B cell (primary cell): ENCODE measurements around the gene UBXN2A. TPM values are rescaled to one million over a fixed set of nuclear protein-coding genes. Genes with fewer than 3 reads are reported as not detected.

Experiments
- ATAC-seq: fragments of 200-7000 bp; cut with Tn5 transposase; one replicate; pipeline ENCODE4 v1.10.0; 2021; ENCODE audit warnings: low read depth, mild to moderate bottlenecking, moderate number of reproducible peaks, moderate library complexity
- CTCF ChIA-PET: fragments of 350-600 bp; sonication (Branson Sonifier 250); formaldehyde crosslinking; loops from one replicate; lab custom pipeline; 2021; ENCODE audit warnings: antibody characterized with exemption, inconsistent platforms; lab: Charles Lee
- POLR2A ChIA-PET: fragments of 350-600 bp; sonication (Branson Sonifier 250); formaldehyde crosslinking; loops from one replicate; lab custom pipeline; 2021; ENCODE audit warnings: antibody characterized with exemption; lab: Charles Lee
- DNase-seq: peaks from one replicate; pipeline ENCODE4 v3.0.0; 2013
- H2AFZ ChIP-seq: 2 replicates; pipeline ENCODE4 v1.6.1; 2012; ENCODE audit warnings: mild to moderate bottlenecking, low read depth, low read length; ENCODE audit not compliant: insufficient read depth, poor library complexity, severe bottlenecking
- H3K27ac ChIP-seq, 2 donors: 1 replicate in 1 of 2; 2 replicates in 1 of 2; pipeline ENCODE4 v1.5.1; 2012 to 2013; ENCODE audit warnings: low read length in 2 of 2, mild to moderate bottlenecking in 2 of 2, moderate library complexity in 1 of 2
- H3K27me3 ChIP-seq, 4 experiments: fragments of 200-600 bp in 1 of 4; sonication (generic) in 1 of 4; replicated peaks in 1 of 4; 1 replicate in 2 of 4; 2 replicates in 2 of 4; pipeline versions ENCODE4 v1.6.1 to v1.7.0; 2013 to 2016; ENCODE audit warnings: low read length in 3 of 4, mild to moderate bottlenecking in 2 of 4, mixed read lengths in 1 of 4, moderate library complexity in 1 of 4; ENCODE audit not compliant: insufficient read depth in 4 of 4, control insufficient read depth in 3 of 4; ENCODE audit errors: control extremely low read depth in 1 of 4
- H3K36me3 ChIP-seq, 2 experiments: replicated peaks in 1 of 2; 1 replicate in 1 of 2; 2 replicates in 1 of 2; pipeline versions ENCODE4 v1.6.1 to v1.7.1; 2013; ENCODE audit warnings: low read length in 1 of 2; ENCODE audit not compliant: insufficient read depth in 2 of 2, control insufficient read depth in 1 of 2; ENCODE audit errors: control extremely low read depth in 1 of 2, extremely low read depth in 1 of 2
- H3K4me1 ChIP-seq, 2 donors: fragments of 200-600 bp in 1 of 2; sonication (generic) in 1 of 2; 1 replicate in 1 of 2; 2 replicates in 1 of 2; pipeline versions ENCODE4 v1.5.1 to v1.6.1; 2013 to 2017; ENCODE audit warnings: low read length in 2 of 2; ENCODE audit not compliant: control insufficient read depth in 2 of 2, insufficient read depth in 2 of 2
- H3K4me2 ChIP-seq: replicated peaks from 2 replicates; pipeline ENCODE3; 2012; ENCODE audit warnings: mild to moderate bottlenecking, low read depth, low read length; ENCODE audit not compliant: poor library complexity, severe bottlenecking
- H3K4me3 ChIP-seq, 5 experiments: fragments of 200-600 bp in 1 of 5; sonication (generic) in 1 of 5; 1 replicate in 3 of 5; 2 replicates in 2 of 5; pipeline versions ENCODE4 v1.5.1 to v1.7.0; 2011 to 2016; ENCODE audit warnings: low read length in 4 of 5, mild to moderate bottlenecking in 4 of 5, low read depth in 2 of 5, control low read depth in 1 of 5, moderate library complexity in 1 of 5; ENCODE audit not compliant: insufficient read depth in 1 of 5; ENCODE audit errors: control extremely low read depth in 1 of 5, extremely low read depth in 1 of 5
- H3K79me2 ChIP-seq: fragments of 200-600 bp; sonication (generic); one replicate; pipeline ENCODE4 v1.6.0; 2016; ENCODE audit warnings: low read length; ENCODE audit not compliant: control insufficient read depth, insufficient read depth
- H3K9ac ChIP-seq: fragments of 200-600 bp; sonication (generic); 2 replicates; pipeline ENCODE4 v1.6.1; 2017; ENCODE audit warnings: mild to moderate bottlenecking, low read length, moderate library complexity
- H3K9me3 ChIP-seq, 3 donors: one replicate each; pipeline versions ENCODE4 v1.6.1 to v1.7.1; 2013; ENCODE audit warnings: low read length in 2 of 3; ENCODE audit not compliant: control insufficient read depth in 2 of 3, insufficient read depth in 1 of 3; ENCODE audit errors: control extremely low read depth in 1 of 3
- H4K20me1 ChIP-seq: 2 replicates; pipeline ENCODE4 v1.6.0; 2012; ENCODE audit warnings: mild to moderate bottlenecking, low read length; ENCODE audit not compliant: insufficient read depth, control insufficient read depth, poor library complexity, severe bottlenecking
- H3K27ac Mint-ChIP-seq: one replicate; pipeline ENCODE4 v1.8.0; 2021; ENCODE audit warnings: mixed read lengths
- H3K27me3 Mint-ChIP-seq: one replicate; pipeline ENCODE4 v1.8.0; 2021; ENCODE audit warnings: mixed read lengths
- H3K4me1 Mint-ChIP-seq: one replicate; pipeline ENCODE4 v1.8.0; 2021; ENCODE audit warnings: mixed read lengths
- H3K4me3 Mint-ChIP-seq: one replicate; pipeline ENCODE4 v1.8.0; 2021; ENCODE audit warnings: mixed read lengths
- H3K9me3 Mint-ChIP-seq: one replicate; pipeline ENCODE4 v1.8.0; 2022; ENCODE audit warnings: mixed read lengths; ENCODE audit not compliant: insufficient read depth
- EZH2 ChIP-seq: IDR thresholded peaks from 2 replicates; pipeline ENCODE4 v1.6.1; 2012; ENCODE audit warnings: borderline replicate concordance, low read depth, mild to moderate bottlenecking, moderate library complexity, low read length; ENCODE audit not compliant: insufficient read depth, poor library complexity, severe bottlenecking
- WGBS: methylation state at CpG from one replicate; pipeline ENCODE4 v1.1.5; 2013; ENCODE audit warnings: missing lambda C conversion rate; ENCODE audit not compliant: insufficient coverage; 5-methylcytosine and 5-hydroxymethylcytosine counted together
- intact Hi-C: fragments of 100-400 bp; cut with micrococcal nuclease; formaldehyde crosslinking; loops from one replicate; pipeline ENCODE4 v1.10.0; 2022
- polyA plus RNA-seq: library from polyadenylated mRNA; depleted of rRNA; stranded (reverse); fragments of >200 nt; gene quantifications from 2 replicates; pipeline ENCODE4 v1.2.3, GENCODE V29; 2012
- total RNA-seq, 2 donors: library from RNA; stranded (reverse); fragments of 120-200 nt in 1 of 2; gene quantifications; 1 replicate in 1 of 2; 2 replicates in 1 of 2; pipeline versions ENCODE4 v1.2.3 to v1.2.4, GENCODE V29; 2013 to 2022
- TF ChIP-seq, protein P1 (sequence below): fragments of 200-600 bp; IDR thresholded peaks from one replicate; pipeline ENCODE4 v1.8.0; 2022; ENCODE audit warnings: antibody characterized with exemption, mild to moderate bottlenecking

Gene UBXN2A
- total and polyA plus RNA-seq, 2 donors (not counting 1 experiment from before 2014, with no cell fraction given) = 2.8 to 13.4 TPM

DNA sequence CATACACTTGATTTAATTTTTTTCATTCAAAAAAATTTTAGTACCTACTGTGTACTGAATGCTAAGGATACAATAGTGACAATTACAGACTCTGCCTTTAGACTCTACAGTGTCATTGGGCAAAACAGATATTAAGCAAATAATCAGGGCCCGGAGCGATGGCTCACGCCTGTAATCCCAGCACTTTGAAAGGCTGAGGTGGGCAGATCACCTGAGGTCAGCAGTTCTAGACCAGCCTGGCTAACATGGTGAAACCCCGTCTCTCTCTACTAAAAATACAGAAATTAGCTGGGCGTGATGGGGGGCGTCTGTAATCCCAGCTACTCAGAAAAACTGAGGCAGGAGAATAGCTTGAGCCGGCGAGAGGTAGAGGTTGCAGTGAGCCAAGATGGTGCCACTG lies 1.4 kb downstream of the UBXN2A start:
- peaks cover 21% of the 10 kb centered on the region for H3K4me1 Mint-ChIP-seq
- TF ChIP-seq, protein P1, sequence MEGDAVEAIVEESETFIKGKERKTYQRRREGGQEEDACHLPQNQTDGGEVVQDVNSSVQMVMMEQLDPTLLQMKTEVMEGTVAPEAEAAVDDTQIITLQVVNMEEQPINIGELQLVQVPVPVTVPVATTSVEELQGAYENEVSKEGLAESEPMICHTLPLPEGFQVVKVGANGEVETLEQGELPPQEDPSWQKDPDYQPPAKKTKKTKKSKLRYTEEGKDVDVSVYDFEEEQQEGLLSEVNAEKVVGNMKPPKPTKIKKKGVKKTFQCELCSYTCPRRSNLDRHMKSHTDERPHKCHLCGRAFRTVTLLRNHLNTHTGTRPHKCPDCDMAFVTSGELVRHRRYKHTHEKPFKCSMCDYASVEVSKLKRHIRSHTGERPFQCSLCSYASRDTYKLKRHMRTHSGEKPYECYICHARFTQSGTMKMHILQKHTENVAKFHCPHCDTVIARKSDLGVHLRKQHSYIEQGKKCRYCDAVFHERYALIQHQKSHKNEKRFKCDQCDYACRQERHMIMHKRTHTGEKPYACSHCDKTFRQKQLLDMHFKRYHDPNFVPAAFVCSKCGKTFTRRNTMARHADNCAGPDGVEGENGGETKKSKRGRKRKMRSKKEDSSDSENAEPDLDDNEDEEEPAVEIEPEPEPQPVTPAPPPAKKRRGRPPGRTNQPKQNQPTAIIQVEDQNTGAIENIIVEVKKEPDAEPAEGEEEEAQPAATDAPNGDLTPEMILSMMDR = no peak
- H4K20me1 ChIP-seq = no peaks in the 10 kb centered on the region
- intact Hi-C loops = loop anchor here (2.0 to 5.0 kb wide), 2 partner anchors 49 to 1937 kb away; partner anchors contain the start of gene ASXL2
- peaks cover 12 to 18% of the 10 kb centered on the region in 2 donors for H3K4me1 ChIP-seq
- H3K9ac ChIP-seq = no peak overlapping the region
- ATAC-seq (no peak), DNase-seq (no peak)
- peak overlapping the region; percentile 84 for H3K4me2 ChIP-seq
- ChIA-PET CTCF (interaction anchor here (0.7 to 4.3 kb wide), 3 partner anchors 14 to 142 kb away, joined by 4 to 66 read pairs (median 6); partner anchors contain the start of gene ATAD2B), POLR2A (interaction anchor here (0.9 to 5.6 kb wide), 2 partner anchors 9 to 15 kb away, joined by 6 to 47 read pairs; partner anchors contain the start of gene ATAD2B)
- H3K27ac ChIP-seq = no peak overlapping the region
- no peak overlapping the region for H3K4me3 ChIP-seq
- H3K79me2 ChIP-seq = peaks cover 47% of the 10 kb centered on the region
- no peak overlapping the region for H2AFZ ChIP-seq
- no peaks in the 10 kb centered on the region for H3K27me3 ChIP-seq
- no peak overlapping the region for H3K27ac Mint-ChIP-seq
- H3K36me3 ChIP-seq = no peaks in the 10 kb centered on the region
- no peaks in the 10 kb centered on the region for H3K27me3 Mint-ChIP-seq
- no peak overlapping the region for H3K4me3 Mint-ChIP-seq
- H3K9me3 Mint-ChIP-seq = no peaks in the 10 kb centered on the region
- H3K9me3 ChIP-seq = no peaks in the 10 kb centered on the region
- 98% methylated on average over 6 of the region's 8 CpGs for WGBS

DNA sequence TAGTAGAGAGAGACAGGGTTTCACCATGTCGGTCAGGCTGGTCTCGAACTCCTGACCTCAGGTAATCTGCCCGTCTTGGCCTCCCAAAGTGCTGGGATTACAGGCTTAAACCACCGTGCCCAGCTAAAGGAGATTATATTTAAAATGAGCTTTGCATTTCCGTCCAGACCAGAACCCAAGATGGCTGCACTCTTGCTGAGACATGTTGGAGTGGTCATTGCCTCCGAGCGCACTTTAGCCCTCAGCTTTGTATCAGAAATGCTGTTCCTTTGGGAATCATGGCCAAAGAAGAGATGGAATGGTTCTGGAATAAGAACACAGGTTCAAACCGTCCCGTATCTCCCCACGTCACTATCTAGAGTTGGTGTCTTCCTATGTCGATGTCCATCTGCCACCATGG lies 3.4 kb downstream of the UBXN2A start:
- ChIA-PET CTCF (interaction anchor here (2.3 kb wide), 1 partner anchor 16 kb away, joined by 8 read pairs; the partner anchor contains the start of gene ATAD2B), POLR2A (interaction anchor here (0.6 to 5.6 kb wide), 2 partner anchors 17 to 20 kb away, joined by 4 to 47 read pairs; partner anchors contain the start of gene ATAD2B)
- no peaks in the 10 kb centered on the region for H3K9me3 Mint-ChIP-seq
- WGBS = 99% methylated on average over 10 of the region's 11 CpGs
- no peaks in the 10 kb centered on the region for H3K9me3 ChIP-seq
- intact Hi-C loops = loop anchor here (5.0 kb wide), 1 partner anchor 51 kb away; no protein-coding TSS in a partner anchor
- no peak overlapping the region for H3K4me3 Mint-ChIP-seq
- peaks cover 0 to 3% of the 10 kb centered on the region in 2 experiments for H3K36me3 ChIP-seq
- peaks cover 26% of the 10 kb centered on the region for H3K4me1 Mint-ChIP-seq
- ATAC-seq (no peak), DNase-seq (no peak)
- H3K27ac ChIP-seq = no peak overlapping the region
- peaks cover 62% of the 10 kb centered on the region for H3K79me2 ChIP-seq
- peaks cover 12 to 18% of the 10 kb centered on the region in 2 donors for H3K4me1 ChIP-seq
- H4K20me1 ChIP-seq = no peaks in the 10 kb centered on the region
- no peak overlapping the region for H3K9ac ChIP-seq
- H2AFZ ChIP-seq = no peak overlapping the region
- no peak overlapping the region for H3K27ac Mint-ChIP-seq
- no peaks in the 10 kb centered on the region for H3K27me3 Mint-ChIP-seq
- no peak overlapping the region for H3K4me3 ChIP-seq
- H3K4me2 ChIP-seq = no peak overlapping the region
- TF ChIP-seq EZH2 = no peak
- TF ChIP-seq, protein P1 = no peak
- H3K27me3 ChIP-seq = no peaks in the 10 kb centered on the region
